Endothelial cell of umbilical vein (primary cell): ENCODE results near the gene RYR3.

Source experiments
- CTCF ChIP-seq, 2 donors: IDR thresholded peaks; 1 replicate in 1 of 2; 2 replicates in 1 of 2; pipeline ENCODE4 v1.5.1; 2011; ENCODE audit warnings: low read length in 2 of 2, mild to moderate bottlenecking in 2 of 2, moderate library complexity in 2 of 2, control low read depth in 1 of 2, inconsistent platforms in 1 of 2, low read depth in 1 of 2; ENCODE audit not compliant: insufficient read depth in 1 of 2; ENCODE audit errors: extremely low read depth in 1 of 2
- MYC ChIP-seq: IDR thresholded peaks from one replicate; pipeline ENCODE4 v1.6.1; 2011; ENCODE audit warnings: mild to moderate bottlenecking, low read depth, low read length
- POLR2A ChIP-seq: IDR thresholded peaks from 2 replicates; pipeline ENCODE4 v1.6.1; 2012; ENCODE audit warnings: low read depth, mild to moderate bottlenecking, control low read depth, low read length
- POLR2AphosphoS5 ChIP-seq: IDR thresholded peaks from 2 replicates; pipeline ENCODE4 v1.6.1; 2012; ENCODE audit warnings: low read depth, mild to moderate bottlenecking, control low read depth, low read length, moderate library complexity; ENCODE audit not compliant: insufficient read depth

GRCh38 chr15:33754242-33754641 lies 443.5 kb downstream of the RYR3 start:
- TF ChIP-seq POLR2A (no peak), CTCF (IDR thresholded peaks at IDR 0.05; ENCODE audit: extremely low read depth in 1 of 2, insufficient read depth in 1 of 2, low read depth in 1 of 2, low read length in 2 of 2) (no peak), POLR2AphosphoS5 (no peak), MYC (no peak)
